Activated CD4-positive, alpha-beta memory T cell treated with anti-CD3 and anti-CD28 coated beads for 36 hours (primary cell): ENCODE measurements around the gene KCNIP1. TPM values are rescaled to one million over a fixed set of nuclear protein-coding genes. Genes with fewer than 3 reads are reported as not detected.

Experiments used
- CTCF ChIA-PET: fragments of 350-600 bp; sonication (Branson Sonifier 250); formaldehyde crosslinking; loops from one replicate; lab custom pipeline; 2021; ENCODE audit warnings: antibody characterized with exemption, inconsistent platforms; lab: Charles Lee
- POLR2A ChIA-PET: fragments of 350-600 bp; sonication (Branson Sonifier 250); formaldehyde crosslinking; loops from one replicate; lab custom pipeline; 2021; ENCODE audit warnings: antibody characterized with exemption; lab: Charles Lee
- DNase-seq: peaks from one replicate; pipeline ENCODE4 v3.0.0-alpha.2; 2020
- H3K27ac Mint-ChIP-seq: one replicate; pipeline ENCODE4 v1.8.0; 2021; ENCODE audit warnings: mixed read lengths
- H3K27me3 Mint-ChIP-seq: one replicate; pipeline ENCODE4 v1.8.0; 2021; ENCODE audit warnings: mixed read lengths
- H3K36me3 Mint-ChIP-seq: one replicate; pipeline ENCODE4 v1.8.0; 2021; ENCODE audit warnings: mixed read lengths
- H3K4me1 Mint-ChIP-seq: one replicate; pipeline ENCODE4 v1.8.0; 2021; ENCODE audit warnings: low read depth, mixed read lengths
- H3K4me3 Mint-ChIP-seq: one replicate; pipeline ENCODE4 v1.8.0; 2021; ENCODE audit warnings: mild to moderate bottlenecking, mixed read lengths
- H3K9me3 Mint-ChIP-seq: one replicate; pipeline ENCODE4 v1.8.0; 2021; ENCODE audit warnings: mixed read lengths
- intact Hi-C: fragments of 100-400 bp; cut with micrococcal nuclease; formaldehyde crosslinking; loops from one replicate; pipeline ENCODE4 v1.15.1; 2023
- total RNA-seq, 2 experiments: library from RNA; stranded (reverse); gene quantifications; one replicate each; pipeline ENCODE4 v1.2.3, GENCODE V29; 2021

Gene KCNIP1
- total RNA-seq, 2 experiments from 2014 or later, result not detected

DNA sequence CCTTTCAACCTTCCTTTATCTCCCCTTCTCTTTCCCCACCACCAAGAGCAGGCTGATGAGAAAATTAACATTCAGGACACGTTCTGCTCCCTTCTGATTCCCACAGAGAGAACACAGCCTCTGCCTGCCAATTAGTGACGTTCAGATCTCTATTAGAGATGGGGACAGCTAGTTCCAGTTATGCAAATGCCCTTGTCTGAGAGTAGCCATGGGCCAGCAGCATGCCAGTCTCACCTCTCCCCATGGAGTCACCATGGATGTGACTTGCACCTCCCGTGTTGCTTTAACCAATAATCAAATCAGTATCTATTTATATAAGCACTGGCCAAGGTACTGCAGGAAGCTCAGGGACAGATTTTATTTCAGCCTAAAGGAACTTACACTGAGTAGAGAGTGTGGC, 61.3 kb downstream of the KCNIP1 start:
- H3K27me3 Mint-ChIP-seq, result peaks cover 64% of the 10 kb centered on the region
- no peaks in the 10 kb centered on the region for H3K9me3 Mint-ChIP-seq
- no peaks in the 10 kb centered on the region for H3K4me1 Mint-ChIP-seq
- CTCF ChIA-PET, result interaction anchor here (1.0 kb wide), 1 partner anchor 34 kb away, joined by 3 read pairs; no protein-coding TSS in a partner anchor
- no peak for DNase-seq
- no peaks in the 10 kb centered on the region for H3K36me3 Mint-ChIP-seq
- no peak overlapping the region for H3K4me3 Mint-ChIP-seq
- POLR2A ChIA-PET, result interaction anchor here (0.6 to 1.1 kb wide), 2 partner anchors 31 to 875 kb away, joined by 3 read pairs; no protein-coding TSS in a partner anchor
- intact Hi-C loops, result no loop called here
- no peak overlapping the region for H3K27ac Mint-ChIP-seq

DNA sequence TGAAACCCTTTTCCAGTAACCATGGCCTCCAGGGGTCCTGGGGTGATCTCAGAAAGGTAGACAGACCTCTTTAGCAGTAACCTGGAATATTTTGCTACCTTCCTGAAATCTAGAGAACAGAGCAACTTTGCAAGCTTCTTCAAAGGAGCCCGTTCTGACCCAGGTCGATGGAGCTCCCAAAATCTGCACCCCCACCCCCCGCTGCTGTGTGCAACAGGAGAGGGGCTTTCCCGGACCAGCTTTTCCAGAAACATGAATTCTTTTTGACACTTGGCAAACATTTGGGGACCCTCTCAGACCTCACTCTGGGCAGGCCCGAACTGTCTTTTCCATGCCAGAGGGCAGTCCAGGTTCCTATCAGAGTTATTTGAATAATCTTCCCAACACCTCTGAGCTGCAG, 65.3 kb downstream of the KCNIP1 start:
- Mint-ChIP-seq H3K4me1 (peaks cover 17% of the 10 kb centered on the region), H3K4me3 (no peak overlapping the region), H3K27ac (no peak overlapping the region), H3K27me3 (peaks cover 54% of the 10 kb centered on the region), H3K9me3 (no peaks in the 10 kb centered on the region), H3K36me3 (no peaks in the 10 kb centered on the region)
- POLR2A ChIA-PET, result no interaction called here
- CTCF ChIA-PET, result interaction anchor here (0.7 to 1.6 kb wide), 3 partner anchors 70 to 158 kb away, joined by 3 to 4 read pairs (median 4); no protein-coding TSS in a partner anchor
- intact Hi-C loops, result no loop called here
- no peak for DNase-seq

DNA sequence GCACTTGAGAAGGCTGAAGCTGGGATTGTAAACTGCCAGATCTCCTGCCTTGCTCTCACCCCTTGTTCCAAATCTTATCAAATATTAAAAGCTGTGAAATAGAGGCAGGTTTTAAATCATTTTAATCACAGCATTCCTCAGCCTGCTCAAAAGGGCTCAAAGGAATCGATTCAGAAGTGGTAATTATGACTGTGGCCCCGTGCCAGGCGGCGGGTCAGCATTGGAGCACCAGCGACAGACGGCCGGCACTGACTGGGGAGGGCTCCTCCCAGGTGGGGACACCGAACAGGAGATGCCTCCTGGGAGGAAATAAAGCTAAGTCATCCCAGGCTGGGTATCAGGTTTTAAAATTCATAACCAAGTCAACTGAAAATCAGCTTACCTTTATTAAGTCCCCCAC, 66.7 kb downstream of the KCNIP1 start:
- no peak for DNase-seq
- Mint-ChIP-seq H3K27ac (no peak overlapping the region), H3K4me3 (no peak overlapping the region), H3K4me1 (peaks cover 17% of the 10 kb centered on the region), H3K36me3 (no peaks in the 10 kb centered on the region), H3K27me3 (peaks cover 53% of the 10 kb centered on the region), H3K9me3 (peaks cover under 1% of the 10 kb centered on the region)
- intact Hi-C loops, result loop anchor here (5.0 kb wide), 2 partner anchors 238 to 293 kb away; no protein-coding TSS in a partner anchor
- POLR2A ChIA-PET, result no interaction called here
- CTCF ChIA-PET, result interaction anchor here (1.3 to 2.2 kb wide), 3 partner anchors 26 to 68 kb away, joined by 3 to 6 read pairs (median 4); no protein-coding TSS in a partner anchor

DNA sequence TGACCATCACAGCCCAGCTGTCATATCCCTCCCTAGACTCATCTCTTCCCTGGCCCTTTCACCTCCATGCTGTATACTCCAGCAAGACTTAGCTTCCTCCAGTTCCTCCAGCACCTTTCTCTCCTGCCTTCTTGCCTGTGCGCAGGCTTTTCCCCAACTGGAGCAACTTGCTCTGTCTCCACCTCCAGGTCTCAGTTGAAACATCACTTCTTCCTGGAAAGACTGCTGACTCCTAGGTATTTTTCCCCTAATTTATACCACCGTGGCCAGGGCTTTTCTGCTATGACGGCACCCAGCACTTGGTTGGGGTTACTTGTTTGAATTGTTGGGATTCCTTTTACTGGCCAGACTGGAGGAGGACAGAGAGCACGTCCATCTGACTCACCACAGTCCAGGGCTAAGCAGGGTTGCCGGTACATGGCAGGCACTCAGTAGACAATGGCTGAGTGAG, 67.5 kb downstream of the KCNIP1 start:
- CTCF ChIA-PET, result interaction anchor here (1.3 to 2.2 kb wide), 3 partner anchors 25 to 67 kb away, joined by 3 to 6 read pairs (median 4); no protein-coding TSS in a partner anchor
- Mint-ChIP-seq H3K27me3 (peaks cover 58% of the 10 kb centered on the region), H3K27ac (no peak overlapping the region), H3K36me3 (no peaks in the 10 kb centered on the region), H3K9me3 (peaks cover 8% of the 10 kb centered on the region), H3K4me1 (peaks cover 17% of the 10 kb centered on the region), H3K4me3 (no peak overlapping the region)
- no peak for DNase-seq
- POLR2A ChIA-PET, result no interaction called here
- intact Hi-C loops, result loop anchor here (5.0 kb wide), 2 partner anchors 239 to 294 kb away; no protein-coding TSS in a partner anchor

DNA sequence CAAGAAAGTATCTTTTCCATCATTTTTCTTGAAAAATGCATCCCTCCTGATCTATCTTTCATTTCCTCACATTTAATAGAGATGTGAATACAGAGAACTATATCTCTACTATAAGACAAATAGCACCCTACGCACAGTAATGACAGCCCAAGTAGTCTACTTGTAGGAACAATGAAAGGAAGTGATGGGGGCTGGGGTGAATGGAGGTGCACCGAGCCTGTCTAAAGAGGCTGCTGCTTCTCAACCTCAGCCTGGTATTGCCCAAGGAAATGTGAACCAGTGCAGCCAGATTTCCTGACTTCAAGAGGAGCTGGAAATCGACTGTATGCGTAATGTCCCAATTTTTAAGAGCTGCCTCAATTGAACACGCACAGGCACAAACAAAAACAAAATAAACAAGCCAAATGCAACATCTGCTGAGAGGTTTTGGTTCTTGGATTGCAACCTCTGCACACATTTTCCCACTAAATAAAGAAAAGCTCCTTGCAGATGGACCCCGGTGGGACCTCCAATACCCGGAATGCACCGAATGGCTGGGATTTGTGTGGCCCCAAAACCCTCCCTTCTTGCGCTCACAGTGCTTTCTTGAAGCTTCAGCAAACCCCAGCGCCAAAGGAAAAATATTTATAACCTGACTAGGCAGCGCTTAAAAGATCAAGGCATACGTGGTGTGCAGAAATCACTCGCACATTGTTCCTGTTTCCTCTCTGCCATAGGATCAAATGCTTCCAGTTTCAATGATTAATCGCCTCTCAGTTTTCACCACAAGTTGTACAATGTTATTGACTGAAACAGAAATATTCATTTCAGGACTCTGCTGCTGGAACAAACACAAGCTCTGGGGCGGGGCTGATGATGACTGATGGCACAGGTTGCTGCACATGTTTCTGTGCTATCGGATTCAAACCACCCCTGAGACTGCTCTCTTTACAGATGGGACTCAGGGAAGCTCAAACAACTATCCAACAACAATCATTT, 68.3 kb downstream of the KCNIP1 start:
- Mint-ChIP-seq H3K27me3 (peaks cover 55% of the 10 kb centered on the region), H3K36me3 (no peaks in the 10 kb centered on the region), H3K27ac (no peak overlapping the region), H3K4me3 (no peak overlapping the region), H3K9me3 (peaks cover 8% of the 10 kb centered on the region), H3K4me1 (peaks cover 17% of the 10 kb centered on the region)
- ChIA-PET POLR2A (interaction anchor here (1.2 to 1.8 kb wide), 3 partner anchors 25 to 1735 kb away, joined by 4 to 16 read pairs (median 11); no protein-coding TSS in a partner anchor), CTCF (interaction anchor here (0.7 to 1.8 kb wide), 8 partner anchors 11 to 137 kb away, joined by 3 to 8 read pairs (median 4); no protein-coding TSS in a partner anchor)
- intact Hi-C loops, result loop anchor here (1.0 to 5.0 kb wide), 4 partner anchors 25 to 295 kb away; no protein-coding TSS in a partner anchor
- peak; percentile 90 for DNase-seq

DNA sequence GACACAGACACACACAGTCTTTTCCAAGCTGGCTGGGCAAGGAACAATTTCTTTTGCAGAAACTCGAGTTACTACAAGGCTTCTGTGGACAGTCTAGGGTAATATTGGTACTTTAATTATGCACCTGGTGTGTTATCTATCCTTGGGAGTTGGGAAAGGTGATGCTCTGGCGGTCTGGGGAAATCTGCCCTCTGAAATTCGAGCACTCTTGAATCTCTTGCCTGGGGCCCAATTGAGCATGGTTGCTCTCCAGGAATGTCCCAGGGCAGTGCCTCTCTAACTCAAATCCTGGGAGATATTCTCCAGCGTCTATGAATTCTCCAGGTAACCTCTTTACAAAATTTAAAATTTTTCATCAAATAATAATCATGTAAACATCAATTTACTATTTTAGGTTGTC, 69.3 kb downstream of the KCNIP1 start:
- H3K27ac Mint-ChIP-seq, result no peak overlapping the region
- peaks cover 17% of the 10 kb centered on the region for H3K4me1 Mint-ChIP-seq
- intact Hi-C loops, result loop anchor here (5.0 kb wide), 2 partner anchors 241 to 296 kb away; no protein-coding TSS in a partner anchor

DNA sequence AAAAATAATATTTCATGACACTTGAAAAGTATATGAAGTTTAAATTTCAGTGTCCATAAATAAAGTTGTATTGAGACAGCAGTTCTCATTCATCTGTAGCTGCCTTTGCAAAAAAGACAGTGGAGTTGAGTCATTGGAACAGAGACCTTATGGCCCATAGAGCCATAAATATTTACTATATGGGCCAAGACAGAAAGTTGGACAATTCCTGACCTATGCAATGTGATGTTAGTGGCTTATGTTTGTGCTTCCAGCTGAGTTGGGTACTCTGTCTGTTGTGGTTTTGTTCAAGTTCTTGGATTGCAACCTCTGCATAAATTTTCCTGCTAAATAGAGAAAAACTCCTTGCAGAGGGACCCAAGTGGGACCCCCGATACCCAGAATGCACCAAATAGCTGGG, 69.8 kb downstream of the KCNIP1 start:
- Mint-ChIP-seq H3K4me1 (peaks cover 17% of the 10 kb centered on the region), H3K4me3 (no peak overlapping the region), H3K9me3 (peaks cover 15% of the 10 kb centered on the region), H3K27me3 (peaks cover 58% of the 10 kb centered on the region), H3K36me3 (peaks cover 1% of the 10 kb centered on the region), H3K27ac (no peak overlapping the region)
- no peak for DNase-seq
- intact Hi-C loops, result loop anchor here (5.0 kb wide), 2 partner anchors 241 to 296 kb away; no protein-coding TSS in a partner anchor
- CTCF ChIA-PET, result interaction anchor here (1.8 kb wide), 1 partner anchor 31 kb away, joined by 4 read pairs; no protein-coding TSS in a partner anchor
- POLR2A ChIA-PET, result no interaction called here

More for the DNA sequence above, 69.3 kb downstream of the KCNIP1 start:
- Mint-ChIP-seq H3K9me3 (peaks cover 9% of the 10 kb centered on the region), H3K36me3 (no peaks in the 10 kb centered on the region), H3K4me3 (no peak overlapping the region), H3K27me3 (peaks cover 55% of the 10 kb centered on the region)
- DNase-seq, result no peak
- ChIA-PET CTCF (interaction anchor here (0.7 to 1.8 kb wide), 5 partner anchors 10 to 61 kb away, joined by 3 to 8 read pairs (median 4); no protein-coding TSS in a partner anchor), POLR2A (interaction anchor here (1.2 to 1.8 kb wide), 3 partner anchors 24 to 1736 kb away, joined by 4 to 16 read pairs (median 11); no protein-coding TSS in a partner anchor)

DNA sequence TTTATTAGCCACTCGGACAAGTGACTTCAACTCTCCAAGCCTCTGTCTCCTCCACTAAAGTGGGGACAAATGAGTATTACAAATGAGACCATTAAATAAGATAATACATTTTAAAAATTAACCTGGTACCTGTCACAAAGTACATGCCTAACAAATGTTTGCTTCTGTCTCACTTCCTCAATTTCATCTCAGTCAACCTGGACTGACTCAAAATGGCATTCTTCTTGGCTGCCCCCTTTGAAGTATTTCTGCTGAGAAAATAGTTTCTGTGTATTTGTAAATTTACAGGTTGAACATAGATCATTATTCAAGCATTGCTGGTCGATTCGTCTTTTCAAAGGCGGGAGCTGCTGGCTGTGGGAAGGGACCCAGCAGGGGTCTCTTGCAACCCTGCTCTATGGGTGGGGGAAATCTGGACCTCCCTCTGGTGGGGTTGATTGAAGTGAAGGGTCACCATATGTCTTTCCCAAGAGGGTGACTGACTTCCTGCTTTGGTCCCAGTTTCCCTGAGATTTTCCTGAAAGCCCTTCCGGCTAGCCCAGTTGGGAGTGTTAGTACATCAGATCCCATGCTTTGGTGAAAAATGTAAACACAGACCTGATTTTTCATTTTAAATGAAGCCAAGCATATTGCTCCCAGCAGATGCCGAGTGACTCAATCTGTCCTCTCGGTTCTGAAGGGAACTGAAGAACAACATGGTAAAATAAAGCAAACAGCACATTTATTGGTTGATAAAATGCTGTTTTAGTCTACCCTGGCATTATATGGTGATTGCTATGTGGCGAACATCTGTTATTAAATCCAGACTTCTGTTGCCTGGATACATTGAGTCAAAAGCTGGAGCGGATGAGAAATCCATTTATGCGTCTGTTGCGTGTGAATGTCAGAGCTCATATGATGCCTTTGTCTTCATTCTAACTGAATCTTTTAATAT, 73.0 kb downstream of the KCNIP1 start:
- Mint-ChIP-seq H3K9me3 (peaks cover 21% of the 10 kb centered on the region), H3K27ac (no peak overlapping the region), H3K36me3 (peaks cover 3% of the 10 kb centered on the region), H3K4me1 (peaks cover 9% of the 10 kb centered on the region), H3K4me3 (no peak overlapping the region), H3K27me3 (peaks cover 44% of the 10 kb centered on the region)
- POLR2A ChIA-PET, result interaction anchor here (1.3 kb wide), 1 partner anchor 20 kb away, joined by 4 read pairs; no protein-coding TSS in a partner anchor
- intact Hi-C loops, result no loop called here
- CTCF ChIA-PET, result interaction anchor here (1.3 kb wide), 1 partner anchor 19 kb away, joined by 3 read pairs; no protein-coding TSS in a partner anchor
- no peak for DNase-seq

DNA sequence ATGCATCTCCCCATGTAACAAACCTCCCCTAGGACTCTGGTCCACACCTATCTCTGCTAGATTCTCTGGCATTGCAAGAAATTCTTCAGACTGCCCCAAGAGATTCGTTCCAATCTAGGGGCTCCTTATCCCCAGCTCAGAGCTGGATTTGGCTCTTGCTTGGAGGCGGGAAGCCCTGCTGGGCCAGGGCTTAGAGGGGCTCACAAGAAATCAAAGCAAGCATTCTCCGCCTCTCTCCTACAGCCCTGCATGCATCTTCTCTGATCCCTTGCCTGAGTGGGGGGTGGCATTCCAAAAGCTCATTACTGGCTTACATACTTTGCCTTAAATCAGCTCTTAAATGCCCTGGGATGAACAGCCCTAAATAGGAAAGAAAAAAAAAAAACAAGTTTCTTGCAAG, 75.8 kb downstream of the KCNIP1 start:
- H3K4me1 Mint-ChIP-seq, result no peaks in the 10 kb centered on the region
- POLR2A ChIA-PET, result no interaction called here
- no peak overlapping the region for H3K27ac Mint-ChIP-seq
- peaks cover 58% of the 10 kb centered on the region for H3K27me3 Mint-ChIP-seq
- CTCF ChIA-PET, result no interaction called here
- H3K36me3 Mint-ChIP-seq, result peaks cover 3% of the 10 kb centered on the region
- H3K9me3 Mint-ChIP-seq, result peaks cover 21% of the 10 kb centered on the region
- DNase-seq, result no peak
- intact Hi-C loops, result no loop called here
- no peak overlapping the region for H3K4me3 Mint-ChIP-seq

DNA sequence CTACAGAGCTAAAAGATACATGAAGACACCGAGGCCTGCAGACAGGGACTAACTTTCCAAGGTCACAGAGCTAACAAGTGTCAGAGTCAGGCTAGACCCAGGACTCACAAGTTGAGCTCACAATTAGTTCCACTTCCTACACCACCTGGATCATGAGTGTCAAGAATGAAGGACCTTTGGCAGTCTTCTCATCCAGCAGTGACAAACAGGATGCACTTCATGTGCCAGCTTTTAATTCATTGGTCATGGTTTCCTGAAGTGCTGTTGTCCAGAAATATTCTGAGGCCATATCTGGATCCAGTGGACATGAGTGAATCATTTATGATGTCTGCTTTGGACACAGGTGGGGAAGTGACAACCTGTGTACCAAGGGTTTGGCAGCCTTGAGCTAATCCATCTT, 77.4 kb downstream of the KCNIP1 start:
- DNase-seq, result no peak
- peaks cover 3% of the 10 kb centered on the region for H3K36me3 Mint-ChIP-seq
- H3K27me3 Mint-ChIP-seq, result peaks cover 51% of the 10 kb centered on the region
- intact Hi-C loops, result no loop called here
- peaks cover 13% of the 10 kb centered on the region for H3K9me3 Mint-ChIP-seq
- ChIA-PET CTCF (no interaction called here), POLR2A (no interaction called here)
- no peaks in the 10 kb centered on the region for H3K4me1 Mint-ChIP-seq
- H3K27ac Mint-ChIP-seq, result no peak overlapping the region
- no peak overlapping the region for H3K4me3 Mint-ChIP-seq
